HG02938 (cell line): ENCODE results near the gene SORT1.
"Not testable (repeated sequence)": the region's sequence is repeated elsewhere in the genome, so short reads cannot be mapped to it uniquely, and the experiment has no call there.

ENCODE experiments used
- ATAC-seq: cut with Tn5 transposase; IDR thresholded peaks from one replicate; pipeline ENCODE4 v1.9.1; 2021; ENCODE audit warnings: mild to moderate bottlenecking, moderate library complexity; ENCODE audit not compliant: unreplicated experiment

SORT1 gene

DNA sequence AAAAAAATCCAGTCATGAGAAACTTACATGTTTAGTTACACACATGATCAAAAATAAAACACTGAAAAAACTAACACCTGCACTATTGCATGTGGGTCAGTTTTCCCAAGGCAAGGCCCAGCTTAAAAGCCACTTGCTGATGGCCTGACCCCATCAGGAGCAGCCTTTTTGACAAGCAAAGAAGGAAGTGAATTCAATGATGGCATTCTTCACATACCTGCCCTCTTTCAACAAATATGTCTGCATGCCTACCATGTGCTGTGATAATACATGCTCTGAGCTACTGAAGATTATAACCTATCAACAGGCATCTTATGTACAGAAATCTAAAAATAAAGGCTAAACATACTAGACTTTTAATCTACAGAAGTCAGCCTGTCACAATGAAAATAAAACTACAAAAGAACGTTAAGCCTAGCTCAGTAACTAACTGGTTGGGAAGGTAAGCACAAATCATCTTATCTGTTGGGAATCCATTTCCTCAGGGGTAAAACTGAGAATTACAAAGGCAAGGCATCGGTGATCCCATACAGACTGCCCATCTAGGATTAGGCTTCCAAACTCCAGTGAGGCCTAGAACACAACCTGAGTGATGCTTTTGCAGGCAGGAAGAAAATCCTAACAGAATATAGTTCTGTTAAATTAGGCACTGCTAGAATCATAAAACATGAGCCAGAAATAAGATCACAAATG, 14.5 kb downstream of the SORT1 start:
- ATAC-seq: no peak

DNA sequence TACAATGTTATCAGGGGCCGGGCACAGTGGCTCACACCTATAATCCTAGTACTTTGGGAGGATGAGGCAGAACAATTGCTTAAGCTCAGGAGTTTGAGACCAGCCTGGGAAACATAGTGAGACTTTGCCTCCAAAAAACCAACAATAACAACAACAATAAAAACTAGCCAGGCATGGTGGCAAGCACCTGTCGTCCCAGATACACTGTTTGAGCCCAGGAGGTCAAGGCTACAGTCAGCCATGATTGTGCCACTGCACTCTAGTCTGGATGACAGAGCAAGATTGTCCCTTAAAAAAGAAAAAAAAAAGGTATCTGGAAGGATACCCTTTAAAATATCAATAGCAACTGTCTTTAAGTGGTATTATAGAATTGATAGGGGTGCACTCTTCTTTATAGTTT, 16.1 kb downstream of the SORT1 start:
- ATAC-seq: no peak

DNA sequence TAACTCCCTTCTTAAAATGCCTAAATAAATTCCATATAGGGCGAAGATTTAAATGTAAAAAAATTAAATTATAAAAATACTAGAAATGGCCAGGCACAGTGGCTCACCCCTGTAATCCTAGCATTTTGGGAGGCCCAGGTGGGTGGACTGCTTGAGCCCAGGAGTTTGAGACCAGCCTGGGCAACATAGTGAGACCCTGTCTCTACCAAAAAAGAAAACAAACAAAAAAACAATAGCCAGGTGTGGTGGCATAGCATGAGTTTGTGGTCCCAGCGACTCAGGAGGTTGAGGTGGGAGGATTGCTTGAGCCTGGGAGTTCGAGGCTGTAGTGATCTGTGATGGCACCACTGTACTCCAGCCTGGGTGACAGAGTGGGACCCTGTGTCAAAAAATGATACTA, 17.8 kb downstream of the SORT1 start:
- no peak for ATAC-seq

DNA sequence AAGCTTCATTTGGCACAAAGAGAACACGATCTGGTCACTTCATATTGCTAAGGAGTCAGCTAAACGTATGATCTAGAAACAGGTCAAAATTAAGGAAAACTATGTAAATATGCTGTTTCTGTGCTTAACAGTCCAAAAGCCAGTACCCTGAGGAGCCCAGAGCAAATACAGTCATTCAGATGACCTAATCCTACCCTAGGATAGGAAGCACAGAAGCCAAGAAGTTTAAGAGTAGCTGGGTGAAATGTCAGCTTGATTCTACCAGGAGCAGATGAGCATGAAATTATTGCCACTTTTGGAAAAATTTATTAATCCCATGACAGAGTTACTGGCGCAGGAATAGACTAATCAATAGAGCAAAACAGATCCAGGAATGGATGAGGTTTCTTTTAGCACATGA, 18.3 kb downstream of the SORT1 start:
- no peak for ATAC-seq

DNA sequence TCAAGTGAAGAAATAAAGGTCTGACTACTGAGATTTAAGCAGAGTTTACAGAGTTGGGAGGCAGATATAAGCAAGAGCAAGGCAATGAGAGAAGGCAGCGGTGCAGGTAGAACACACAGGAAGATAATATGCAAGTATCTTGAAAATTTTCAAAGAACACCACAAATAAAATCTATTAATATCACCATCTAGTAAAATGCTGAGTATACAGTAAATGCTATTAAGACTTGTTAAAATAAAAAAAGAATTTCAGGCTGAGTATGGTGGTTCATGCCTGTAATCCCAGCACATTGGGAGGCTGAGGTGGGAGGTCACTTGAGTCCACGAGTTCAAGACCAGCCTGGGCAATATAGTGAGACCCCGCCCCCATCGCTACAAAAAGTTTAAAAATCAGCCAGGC, 20.0 kb downstream of the SORT1 start:
- no peak for ATAC-seq

DNA sequence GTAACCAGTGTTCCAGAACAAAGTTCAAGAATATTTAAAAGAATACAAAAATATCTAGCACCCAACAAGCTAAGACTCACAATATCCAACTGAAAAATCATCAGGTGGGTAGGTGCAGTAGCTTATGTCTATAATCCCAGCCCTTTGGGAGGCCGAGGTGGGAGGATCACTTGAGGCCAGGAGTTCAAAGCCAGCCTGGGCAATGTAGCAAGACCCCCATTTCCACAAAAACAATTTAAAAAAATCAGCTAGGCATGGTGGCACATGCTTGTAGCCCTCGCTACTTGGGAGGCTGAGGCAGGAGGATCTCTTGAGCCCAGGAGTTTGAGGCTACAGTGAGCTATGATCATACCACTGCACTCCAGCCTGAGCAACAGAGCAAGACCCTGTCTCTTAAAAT, 24.0 kb downstream of the SORT1 start:
- ATAC-seq: not testable (repeated sequence)

DNA sequence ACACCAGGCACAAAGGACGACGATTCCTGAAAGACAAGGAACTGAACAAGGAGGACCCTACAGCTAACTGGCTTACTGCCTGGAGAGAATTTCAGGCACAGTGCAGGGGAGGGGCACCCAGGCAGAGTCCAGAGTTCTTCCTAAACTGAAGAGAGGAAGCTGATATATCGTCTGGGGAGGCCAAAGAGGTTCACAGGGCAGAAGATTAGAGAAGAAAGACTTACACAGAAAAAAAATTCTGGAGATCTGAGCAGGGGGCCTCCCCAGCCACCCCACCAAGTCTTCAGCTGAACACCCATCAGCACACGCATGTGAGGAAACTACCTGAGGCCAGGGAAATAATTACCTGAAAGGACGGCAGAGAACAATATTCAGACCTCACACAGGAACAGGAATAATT, 24.6 kb downstream of the SORT1 start:
- no peak for ATAC-seq

DNA sequence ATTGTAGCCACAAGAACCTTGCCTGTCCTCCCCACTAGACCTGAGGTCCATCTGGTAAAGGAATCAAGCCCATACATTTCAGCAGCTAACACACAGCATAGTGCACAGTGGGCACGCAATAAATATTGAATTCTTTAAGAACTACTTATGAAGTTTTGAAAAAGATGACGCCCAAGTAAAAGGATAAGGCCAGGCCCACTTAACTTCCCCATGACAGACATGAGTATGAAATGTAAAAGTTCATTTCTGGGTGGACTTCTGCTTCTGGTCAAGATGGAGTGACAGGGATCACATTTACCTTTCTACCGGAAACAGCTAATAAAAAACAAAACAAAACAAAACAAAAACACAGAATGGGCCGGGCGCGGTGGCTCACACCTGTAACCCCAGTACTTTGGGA, 25.4 kb downstream of the SORT1 start:
- no peak for ATAC-seq

DNA sequence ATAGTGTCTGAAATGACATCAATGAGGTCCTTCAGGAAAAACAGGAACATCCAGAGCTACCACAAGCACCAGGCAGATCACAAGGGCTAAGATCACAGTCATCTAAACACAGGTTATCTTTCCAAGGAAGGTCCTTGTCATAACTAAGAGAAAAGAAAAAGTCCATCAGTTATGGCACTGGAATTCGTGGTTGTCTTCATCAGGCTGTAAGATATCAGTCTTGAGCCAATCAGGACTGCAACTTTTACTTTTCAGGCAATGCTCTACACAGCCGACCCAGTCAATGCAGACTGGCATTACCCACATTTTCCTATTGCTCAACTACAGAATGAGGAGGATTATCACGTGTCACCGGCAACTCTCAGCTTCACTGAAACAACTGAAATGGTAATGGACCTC, 26.4 kb downstream of the SORT1 start:
- no peak for ATAC-seq

DNA sequence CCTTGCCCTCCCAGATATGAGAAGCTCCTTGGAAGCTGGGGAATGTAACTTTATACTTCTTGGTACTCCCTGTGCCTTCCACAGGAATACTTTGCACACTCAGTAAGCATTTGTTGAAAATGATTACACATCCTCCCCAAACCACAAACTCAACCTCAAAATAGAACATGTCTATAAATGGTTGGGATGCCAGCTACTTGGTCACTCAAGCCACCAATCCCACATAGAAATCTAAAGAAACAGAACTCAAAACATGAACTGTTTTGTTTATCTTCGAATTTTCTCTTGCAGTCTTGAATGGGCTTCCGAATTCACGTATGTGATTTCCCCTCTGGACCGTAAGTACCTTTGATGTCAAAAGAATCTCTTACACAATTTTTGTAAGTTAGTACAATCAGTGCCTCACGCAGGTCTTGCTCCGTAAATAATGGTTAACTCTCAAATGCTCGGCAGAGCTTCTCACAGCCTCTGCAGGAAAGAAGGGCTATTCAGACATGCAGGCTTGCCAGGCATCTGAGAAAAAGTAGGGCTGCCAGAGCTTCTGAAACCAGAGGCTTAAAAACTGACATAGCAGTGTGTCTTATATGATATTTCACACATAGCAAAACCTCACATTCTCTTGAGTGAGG, 26.9 kb downstream of the SORT1 start:
- ATAC-seq: no peak

DNA sequence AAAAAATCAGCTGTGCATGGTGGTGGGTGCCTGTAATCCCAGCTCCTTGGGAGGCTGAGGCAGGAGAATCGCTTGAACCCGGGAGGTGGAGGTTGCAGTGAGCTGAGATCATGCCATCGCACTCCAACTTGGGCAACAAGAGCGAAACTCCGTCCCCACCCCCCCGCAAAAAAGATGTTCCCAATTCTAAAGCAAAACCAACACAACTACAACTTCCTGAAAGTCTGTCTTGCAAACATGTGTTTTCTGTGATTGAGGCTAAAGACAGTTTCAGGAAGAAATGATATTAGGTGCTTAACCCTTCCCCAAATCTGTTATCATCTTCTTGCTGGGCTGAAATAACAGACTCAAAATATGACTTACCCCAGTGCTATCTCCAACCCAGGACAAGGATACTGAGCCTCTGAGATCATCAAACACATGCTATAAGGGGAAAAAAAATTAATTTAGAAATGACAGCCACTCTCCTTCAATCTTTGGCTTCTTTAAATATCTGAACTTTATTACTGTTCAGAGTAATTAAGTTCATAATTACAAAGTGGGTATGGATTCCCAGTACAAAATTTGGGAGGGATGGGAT, 28.5 kb downstream of the SORT1 start:
- ATAC-seq: no peak

DNA sequence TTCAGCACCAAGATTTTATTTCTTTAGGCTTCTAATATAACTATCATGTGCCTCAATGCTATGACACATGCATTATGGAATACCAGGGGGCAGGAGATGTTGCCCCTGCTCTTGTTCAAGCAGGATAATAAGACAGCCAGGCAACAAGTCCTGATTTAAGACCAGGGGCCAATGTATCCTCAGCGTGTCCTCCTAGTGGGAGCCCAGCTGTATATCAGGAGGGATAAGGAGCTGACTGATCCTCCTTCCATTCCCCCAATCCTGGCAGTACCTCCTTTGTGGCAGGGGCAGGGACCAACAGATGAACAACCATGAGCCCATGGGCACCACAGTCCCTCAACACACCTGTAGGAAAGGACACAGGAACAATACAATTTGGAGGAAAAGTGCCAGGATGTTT, 29.3 kb downstream of the SORT1 start:
- no peak for ATAC-seq

DNA sequence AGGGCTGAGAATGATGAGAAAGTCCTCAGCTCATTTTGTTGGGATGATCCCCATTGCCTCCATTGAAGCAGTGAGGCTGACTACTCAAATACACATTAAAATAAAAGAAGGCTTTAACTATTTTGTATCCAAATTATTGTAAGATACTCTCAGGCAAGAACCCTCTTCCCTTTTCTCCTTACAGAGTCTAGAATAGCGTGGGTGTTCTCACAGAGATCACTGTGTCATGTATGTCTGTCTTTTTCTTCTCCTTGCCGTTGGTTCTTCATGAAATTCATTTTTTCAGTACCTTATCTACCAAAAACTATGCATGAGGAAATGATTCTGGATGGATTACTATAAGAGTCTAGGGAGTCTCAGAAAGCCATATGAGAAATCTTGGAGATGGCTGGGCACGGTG, 30.1 kb downstream of the SORT1 start:
- ATAC-seq: no peak

DNA sequence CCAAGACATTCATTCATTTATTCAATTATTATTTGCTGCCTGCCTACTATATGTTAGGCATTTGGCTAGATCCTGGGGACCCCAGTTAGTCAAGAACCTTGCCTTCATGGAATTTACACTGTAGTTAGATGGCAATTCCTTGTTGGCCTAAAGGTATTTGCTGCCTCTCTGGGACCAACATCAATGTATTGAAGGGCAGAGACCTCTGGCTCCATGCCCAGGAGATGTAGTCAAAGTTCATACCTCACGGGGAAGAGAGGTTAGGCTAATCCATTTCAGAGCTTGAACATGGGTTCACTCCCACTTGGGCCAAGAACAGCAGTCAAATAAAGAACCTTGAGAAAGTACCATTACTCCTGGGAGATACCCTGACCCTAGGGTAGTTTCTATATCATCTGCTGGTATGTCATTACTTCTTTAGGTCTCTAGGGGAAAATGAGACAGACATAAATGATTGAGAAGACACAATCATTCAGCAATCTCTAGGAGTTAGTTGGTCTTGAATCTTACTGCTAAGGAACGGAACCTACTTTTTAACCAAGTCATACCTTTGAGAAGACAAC, 32.0 kb downstream of the SORT1 start:
- no peak for ATAC-seq

DNA sequence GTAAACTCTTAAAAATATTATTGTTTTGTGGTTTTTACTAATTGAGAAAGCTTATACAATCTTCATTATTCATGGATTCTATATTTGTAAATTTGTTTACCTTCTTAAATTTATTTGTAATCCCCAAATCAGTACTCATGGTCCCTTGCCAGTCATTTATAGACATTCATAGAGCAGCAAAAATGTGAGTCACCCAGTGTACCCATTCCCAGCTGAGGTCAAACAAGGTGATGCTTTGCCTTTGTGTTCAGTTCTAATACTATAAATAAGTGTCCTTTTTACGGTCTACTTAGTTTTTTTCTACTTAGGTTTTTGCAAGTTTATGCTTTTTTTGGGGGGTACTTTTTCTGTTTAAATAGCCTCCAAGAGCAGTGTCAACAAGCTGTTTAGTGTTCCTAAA, 36.1 kb downstream of the SORT1 start:
- no peak for ATAC-seq

DNA sequence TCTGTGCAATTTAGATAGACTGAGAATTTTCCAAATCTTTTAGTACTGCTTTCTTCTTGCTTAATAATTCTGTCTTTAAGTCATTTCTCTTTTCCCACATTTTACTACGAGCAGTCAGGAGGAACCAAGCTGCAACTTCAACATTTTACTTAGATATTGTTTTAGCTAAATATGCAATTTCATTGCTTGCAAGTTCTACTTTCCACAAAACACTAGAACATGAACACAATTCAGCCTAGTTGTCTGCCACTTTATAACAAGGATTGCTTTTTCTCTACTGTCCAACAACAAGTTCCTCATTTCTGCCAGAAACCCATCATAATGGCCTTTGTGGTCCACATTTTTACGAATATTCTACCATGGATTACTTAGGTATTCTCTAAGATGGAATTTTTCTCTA, 36.6 kb downstream of the SORT1 start:
- no peak for ATAC-seq

DNA sequence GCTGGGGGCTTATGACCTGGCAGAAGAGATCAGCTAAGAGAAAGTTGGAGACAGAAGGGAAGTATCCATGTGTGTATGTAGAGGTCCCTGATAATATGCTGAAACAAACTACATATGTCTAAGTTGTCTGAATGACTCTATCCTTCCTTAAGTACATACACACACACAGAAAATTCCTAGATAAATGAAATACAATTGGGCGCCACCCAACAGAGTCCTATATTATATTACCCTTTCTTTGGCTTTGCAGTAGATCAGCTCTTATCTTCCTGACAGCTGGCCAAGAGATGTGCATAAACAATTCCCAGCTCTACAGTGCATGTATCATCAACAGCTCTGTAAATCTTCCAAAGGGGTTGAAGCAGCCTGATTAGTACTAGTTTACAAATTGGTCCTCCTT, 40.1 kb downstream of the SORT1 start:
- ATAC-seq: no peak

DNA sequence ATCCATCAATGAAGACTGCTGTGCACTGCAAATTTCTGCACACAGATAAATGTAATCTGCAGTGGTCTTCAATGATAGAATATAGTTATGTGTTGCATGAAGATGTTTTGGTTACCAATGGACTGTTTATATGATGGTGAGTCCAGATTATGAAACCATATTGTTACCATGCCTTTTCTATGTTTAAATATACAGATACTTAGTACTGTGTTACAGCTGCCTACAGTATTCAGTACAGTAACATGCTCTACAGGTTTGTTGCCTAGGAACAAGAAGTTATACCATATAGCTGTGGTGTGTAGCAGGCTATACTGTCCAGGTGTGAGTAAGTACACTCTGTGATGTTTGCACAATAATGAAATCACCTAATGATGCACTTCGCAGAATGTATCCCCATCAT, 40.8 kb downstream of the SORT1 start:
- ATAC-seq: no peak

DNA sequence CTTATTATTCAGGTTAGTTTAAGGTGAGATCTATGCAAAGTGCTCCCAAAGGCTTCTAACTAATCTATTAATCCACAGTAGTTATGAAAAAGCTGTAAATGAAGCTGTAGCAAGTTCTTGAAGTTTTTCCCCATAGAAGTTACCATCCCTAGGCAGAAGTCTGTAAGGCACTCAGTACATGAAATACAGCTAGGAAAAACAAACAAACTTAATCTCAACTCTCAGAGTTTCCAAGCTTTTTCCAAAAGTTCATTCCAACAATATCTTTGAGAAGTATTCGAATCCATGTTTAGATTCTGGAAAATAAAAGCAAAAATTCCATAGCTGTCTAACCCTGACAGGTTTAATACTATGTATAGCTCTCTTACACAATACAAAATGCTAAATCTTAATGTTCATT, 41.2 kb downstream of the SORT1 start:
- no peak for ATAC-seq

DNA sequence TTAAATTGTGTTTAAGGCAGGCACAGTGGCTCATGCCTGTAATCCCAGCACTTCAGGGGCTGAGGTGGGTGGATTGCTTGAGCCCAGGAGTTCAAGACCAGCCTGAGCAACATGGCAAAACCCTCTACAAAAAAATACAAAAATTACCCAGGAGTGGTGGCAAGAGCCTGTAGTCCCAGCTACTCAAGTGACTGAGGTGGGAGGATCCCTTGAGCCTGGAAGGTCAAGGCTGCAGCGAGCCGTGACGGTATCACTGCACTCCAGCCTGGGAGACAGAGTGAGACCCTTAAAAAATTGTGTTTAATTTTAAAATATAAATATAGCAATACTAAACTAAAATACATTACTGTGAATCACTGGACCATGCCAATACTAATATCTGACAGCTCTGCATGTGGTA, 42.8 kb downstream of the SORT1 start:
- ATAC-seq: no peak

DNA sequence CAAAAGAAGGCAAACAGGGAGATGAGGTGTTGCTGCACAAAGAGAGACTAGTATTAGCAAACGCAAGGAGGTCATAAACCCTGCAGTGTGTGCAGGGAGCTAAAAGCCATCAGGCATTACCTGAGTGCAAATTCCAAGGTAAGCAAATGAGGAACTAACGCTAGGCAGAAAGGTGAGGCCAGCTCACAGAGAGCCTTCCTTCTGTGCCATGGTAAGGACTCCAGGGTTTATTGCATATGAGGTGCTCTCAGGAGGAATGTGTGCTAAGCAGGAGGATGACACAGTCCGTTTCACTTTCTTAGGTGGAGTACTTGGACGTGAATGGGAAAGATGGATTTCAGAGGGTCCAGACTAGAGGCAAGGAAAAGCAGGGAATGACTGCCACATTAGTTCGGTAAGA, 46.3 kb downstream of the SORT1 start:
- no peak for ATAC-seq

DNA sequence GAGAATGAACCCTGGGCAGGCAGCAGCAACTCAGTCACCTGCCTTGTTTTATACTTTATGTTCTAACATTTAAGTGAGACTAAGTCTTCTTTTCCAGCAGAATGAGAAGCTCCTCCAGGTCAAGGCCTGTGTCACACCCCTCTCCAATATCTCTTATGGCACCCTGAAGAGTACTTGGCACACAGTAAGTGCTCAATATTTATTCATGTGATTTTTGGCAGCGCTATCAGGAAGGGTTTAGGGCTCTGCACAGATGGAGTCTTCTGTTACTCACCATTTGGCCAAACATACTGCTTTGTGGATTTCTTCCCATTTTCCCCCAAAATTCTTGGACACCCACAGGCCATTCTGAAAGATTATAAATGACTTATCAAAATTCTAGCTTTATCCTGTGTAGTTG, 47.1 kb downstream of the SORT1 start:
- no peak for ATAC-seq
